GM12872 (cell line): ENCODE measurements around the gene SRGAP1.

ENCODE experiments used
- CTCF ChIP-seq: IDR thresholded peaks from 3 replicates; pipeline ENCODE4 v1.5.1; 2011; ENCODE audit warnings: low read depth, mild to moderate bottlenecking, low read length, moderate library complexity; ENCODE audit not compliant: insufficient read depth

SRGAP1 gene

GRCh38 chr12:64064240-64064639 lies 219.7 kb downstream of the SRGAP1 start:
- no peak for TF ChIP-seq CTCF

GRCh38 chr12:64064706-64065105 lies 220.2 kb downstream of the SRGAP1 start:
- no peak for TF ChIP-seq CTCF

GRCh38 chr12:64065881-64066451 lies 221.5 kb downstream of the SRGAP1 start:
- TF ChIP-seq CTCF, result no peak

GRCh38 chr12:64066776-64067175 lies 222.3 kb downstream of the SRGAP1 start:
- no peak for TF ChIP-seq CTCF

- TF ChIP-seq CTCF, result no peak
These were observed 226.0 kb downstream of the SRGAP1 start for GRCh38 chr12:64070454-64070853.

GRCh38 chr12:64072916-64073575 lies 228.5 kb downstream of the SRGAP1 start:
- no peak for TF ChIP-seq CTCF

- TF ChIP-seq CTCF, result 0 out of 3 replicates have a peak, but pooled peaks have one; percentile 15
These were observed 233.4 kb downstream of the SRGAP1 start for GRCh38 chr12:64077922-64078321.
